ENCODE results near the gene RAF1. TPM values are rescaled to one million over a fixed set of nuclear protein-coding genes. Genes with fewer than 3 reads are reported as not detected.
"Not testable (repeated sequence)": the region's sequence is repeated elsewhere in the genome, so short reads cannot be mapped to it uniquely, and the experiment has no call there.

RAF1 gene
- total RNA-seq, 2 donors from 2014 or later = 158 to 183 TPM

- Histone ChIP-seq H3K4me1 (ENCODE audit: control insufficient read depth in 1 of 2, low read depth in 2 of 2) (peaks cover 35 to 78% of the 10 kb centered on the region in 2 donors), H3K27me3 (replicated peaks; ENCODE audit: insufficient read depth) (no peaks in the 10 kb centered on the region), H3K27ac (no peak overlapping the region), H3K36me3 (no peaks in the 10 kb centered on the region), H3K9me3 (no peaks in the 10 kb centered on the region), H3K4me3 (no peak overlapping the region)
- DNase-seq (ENCODE audit: low spot score) = no peak
- ATAC-seq (ENCODE audit: insufficient number of reproducible peaks, low FRiP score, low read depth) = no peak
- TF ChIP-seq, protein P1, sequence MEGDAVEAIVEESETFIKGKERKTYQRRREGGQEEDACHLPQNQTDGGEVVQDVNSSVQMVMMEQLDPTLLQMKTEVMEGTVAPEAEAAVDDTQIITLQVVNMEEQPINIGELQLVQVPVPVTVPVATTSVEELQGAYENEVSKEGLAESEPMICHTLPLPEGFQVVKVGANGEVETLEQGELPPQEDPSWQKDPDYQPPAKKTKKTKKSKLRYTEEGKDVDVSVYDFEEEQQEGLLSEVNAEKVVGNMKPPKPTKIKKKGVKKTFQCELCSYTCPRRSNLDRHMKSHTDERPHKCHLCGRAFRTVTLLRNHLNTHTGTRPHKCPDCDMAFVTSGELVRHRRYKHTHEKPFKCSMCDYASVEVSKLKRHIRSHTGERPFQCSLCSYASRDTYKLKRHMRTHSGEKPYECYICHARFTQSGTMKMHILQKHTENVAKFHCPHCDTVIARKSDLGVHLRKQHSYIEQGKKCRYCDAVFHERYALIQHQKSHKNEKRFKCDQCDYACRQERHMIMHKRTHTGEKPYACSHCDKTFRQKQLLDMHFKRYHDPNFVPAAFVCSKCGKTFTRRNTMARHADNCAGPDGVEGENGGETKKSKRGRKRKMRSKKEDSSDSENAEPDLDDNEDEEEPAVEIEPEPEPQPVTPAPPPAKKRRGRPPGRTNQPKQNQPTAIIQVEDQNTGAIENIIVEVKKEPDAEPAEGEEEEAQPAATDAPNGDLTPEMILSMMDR (IDR thresholded peaks at IDR 0.05) = no peak
Measured at GRCh38 chr3:12653747-12654146, 10.2 kb downstream of the RAF1 start.

DNA sequence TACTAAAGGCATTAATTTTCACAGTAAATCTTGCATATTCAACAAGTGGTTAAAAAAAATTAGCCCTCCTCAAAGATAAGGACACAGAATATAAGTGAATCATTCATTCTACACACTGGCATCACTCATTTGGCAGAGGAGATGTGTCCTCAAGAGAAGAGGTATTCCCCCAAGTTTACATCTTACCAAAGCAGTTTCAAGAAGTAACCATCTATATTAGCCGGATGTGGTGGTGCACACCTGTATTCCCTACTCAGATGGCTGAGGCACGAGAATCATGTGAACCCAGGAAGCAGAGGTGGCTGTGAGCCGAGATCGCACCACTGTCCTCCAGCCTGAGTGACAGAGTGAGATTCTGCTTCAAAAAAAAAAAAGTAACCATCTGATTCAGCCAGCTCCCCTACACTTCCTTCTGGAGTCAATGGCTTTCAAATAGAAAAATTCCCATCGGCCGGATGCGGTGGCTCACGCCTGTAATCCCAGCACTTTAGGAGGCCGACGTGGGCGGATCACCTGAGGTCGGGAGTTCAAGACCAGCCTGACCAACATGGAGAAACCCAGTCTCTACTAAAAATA, 15.4 kb downstream of the RAF1 start:
- DNase-seq (ENCODE audit: low spot score) = no peak
- TF ChIP-seq, protein P1 (IDR thresholded peaks at IDR 0.05) = no peak
- Histone ChIP-seq H3K36me3 (no peaks in the 10 kb centered on the region), H3K27ac (no peak overlapping the region), H3K9me3 (no peaks in the 10 kb centered on the region), H3K4me1 (ENCODE audit: control insufficient read depth in 1 of 2, low read depth in 2 of 2) (peaks cover 36 to 83% of the 10 kb centered on the region in 2 donors), H3K27me3 (replicated peaks; ENCODE audit: insufficient read depth) (no peaks in the 10 kb centered on the region), H3K4me3 (no peak overlapping the region)
- no peak for ATAC-seq (ENCODE audit: insufficient number of reproducible peaks, low FRiP score, low read depth)

DNA sequence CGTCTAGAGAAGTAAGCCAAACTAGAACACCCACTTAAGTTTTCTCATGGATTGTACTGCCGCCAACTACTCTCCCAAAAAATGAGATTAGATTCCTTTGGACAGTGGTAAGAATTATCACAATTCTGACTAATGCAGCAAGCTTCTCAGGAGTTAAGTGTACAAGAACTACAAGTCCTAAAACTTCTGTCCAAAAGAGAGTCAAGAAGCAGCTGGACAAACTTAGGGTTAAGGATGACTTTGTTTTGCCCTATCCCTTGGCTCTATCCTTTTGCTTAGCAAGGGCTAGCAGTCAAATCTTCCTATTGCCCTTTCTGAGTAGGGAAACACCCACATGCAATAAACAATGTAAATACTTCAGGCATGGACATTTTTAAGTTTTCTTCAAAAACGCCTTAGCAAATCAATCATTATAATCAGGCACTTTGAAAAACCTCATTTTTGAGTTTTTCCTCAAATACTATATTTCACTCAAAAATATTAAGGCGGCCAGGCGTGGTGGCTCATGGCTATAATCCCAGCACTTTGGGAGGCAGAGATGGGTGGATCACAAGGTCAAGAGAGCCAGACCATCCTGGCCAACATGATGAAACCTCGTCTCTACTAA, 19.5 kb downstream of the RAF1 start:
- Histone ChIP-seq H3K4me1 (ENCODE audit: control insufficient read depth in 1 of 2, low read depth in 2 of 2) (peaks cover 44 to 77% of the 10 kb centered on the region in 2 donors), H3K27ac (peak overlapping the region; percentile 7 to 81), H3K9me3 (no peaks in the 10 kb centered on the region), H3K27me3 (replicated peaks; ENCODE audit: insufficient read depth) (no peaks in the 10 kb centered on the region), H3K36me3 (no peaks in the 10 kb centered on the region), H3K4me3 (peak overlapping the region; percentile 43)
- TF ChIP-seq, protein P1 (IDR thresholded peaks at IDR 0.05) = no peak
- DNase-seq (ENCODE audit: low spot score) = no peak
- ATAC-seq (ENCODE audit: insufficient number of reproducible peaks, low FRiP score, low read depth) = no peak

DNA sequence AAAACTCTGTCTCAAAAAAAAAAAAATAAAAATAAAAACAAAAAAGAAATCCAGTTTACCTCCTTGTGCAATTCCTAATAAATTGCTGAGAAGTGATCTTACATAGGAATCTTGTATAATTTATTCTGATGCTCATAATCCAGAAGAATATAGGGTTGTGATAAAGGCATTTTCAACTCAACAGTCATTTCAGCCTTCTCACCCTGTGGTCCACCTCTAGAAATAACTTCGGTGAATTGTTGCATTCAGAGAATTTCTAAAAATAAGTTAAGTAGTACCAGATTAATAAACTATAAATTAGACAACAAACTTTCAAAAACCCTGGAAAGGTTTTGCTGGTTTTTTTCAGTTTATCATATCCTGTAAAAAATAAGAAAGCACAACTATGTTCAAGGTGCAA, 20.2 kb downstream of the RAF1 start:
- peaks cover 41 to 77% of the 10 kb centered on the region in 2 donors for H3K4me1 ChIP-seq (ENCODE audit: control insufficient read depth in 1 of 2, low read depth in 2 of 2)
- H3K27me3 ChIP-seq (replicated peaks; ENCODE audit: insufficient read depth) = no peaks in the 10 kb centered on the region
- ATAC-seq (ENCODE audit: insufficient number of reproducible peaks, low FRiP score, low read depth) (no peak), DNase-seq (ENCODE audit: low spot score) (no peak)
- TF ChIP-seq, protein P1 (IDR thresholded peaks at IDR 0.05) = no peak
- peak overlapping the region; percentile 43 for H3K4me3 ChIP-seq
- H3K9me3 ChIP-seq = no peaks in the 10 kb centered on the region
- no peaks in the 10 kb centered on the region for H3K36me3 ChIP-seq
- H3K27ac ChIP-seq = peak overlapping the region; percentile 38 to 81

GRCh38 chr3:12643010-12643380, 20.9 kb downstream of the RAF1 start:
- Histone ChIP-seq H3K27ac (peak overlapping the region; percentile 38 to 81), H3K4me3 (peak overlapping the region; percentile 49), H3K36me3 (no peaks in the 10 kb centered on the region), H3K4me1 (ENCODE audit: control insufficient read depth in 1 of 2, low read depth in 2 of 2) (peaks cover 37 to 77% of the 10 kb centered on the region in 2 donors), H3K27me3 (replicated peaks; ENCODE audit: insufficient read depth) (no peaks in the 10 kb centered on the region), H3K9me3 (no peaks in the 10 kb centered on the region)
- DNase-seq (ENCODE audit: low spot score) (no peak), ATAC-seq (ENCODE audit: insufficient number of reproducible peaks, low FRiP score, low read depth) (no peak)
- TF ChIP-seq, protein P1 (IDR thresholded peaks at IDR 0.05) = no peak

GRCh38 chr3:12640853-12641252, 23.1 kb downstream of the RAF1 start:
- ATAC-seq (ENCODE audit: insufficient number of reproducible peaks, low FRiP score, low read depth); H3K9me3 ChIP-seq: not testable (repeated sequence)

More at GRCh38 chr3:12640853-12641252, 23.1 kb downstream of the RAF1 start:
- not testable (repeated sequence) for H3K36me3 ChIP-seq; DNase-seq (ENCODE audit: low spot score); H3K27ac ChIP-seq; H3K4me3 ChIP-seq; H3K27me3 ChIP-seq (replicated peaks; ENCODE audit: insufficient read depth)
- H3K4me1 ChIP-seq (ENCODE audit: control insufficient read depth in 1 of 2, low read depth in 2 of 2) = peaks cover 33 to 73% of the 10 kb centered on the region in 2 donors
